CD4-positive, alpha-beta memory T cell (primary cell): ENCODE results near the gene EIF3I. TPM values are rescaled to one million over a fixed set of nuclear protein-coding genes. Genes with fewer than 3 reads are reported as not detected.
A peak's percentile ranks its signal among the peaks of the same experiment; 100 is the strongest.

Experiments used
- CTCF ChIA-PET: fragments of 350-600 bp; sonication (Branson Sonifier 250); formaldehyde crosslinking; loops from one replicate; lab custom pipeline; 2021; ENCODE audit warnings: inconsistent platforms; ENCODE audit not compliant: partially characterized antibody; lab: Charles Lee
- POLR2A ChIA-PET: fragments of 350-600 bp; sonication (Branson Sonifier 250); formaldehyde crosslinking; loops from one replicate; lab custom pipeline; 2021; ENCODE audit not compliant: partially characterized antibody; lab: Charles Lee
- DNase-seq, 5 donors: peaks; one replicate each; pipeline versions ENCODE4 v3.0.0 to v3.0.0-alpha.2; 2020 to 2022; ENCODE audit warnings: mixed read lengths in 1 of 5
- H3K27ac ChIP-seq: one replicate; pipeline ENCODE4 v1.7.0; 2013; ENCODE audit warnings: low read depth, low read length
- H3K27me3 ChIP-seq: 2 replicates; pipeline ENCODE4 v1.7.0; 2013; ENCODE audit warnings: mild to moderate bottlenecking, low read length, moderate library complexity; ENCODE audit not compliant: insufficient read depth
- H3K36me3 ChIP-seq: 2 replicates; pipeline ENCODE4 v1.7.0; 2013; ENCODE audit warnings: mild to moderate bottlenecking, low read length, moderate library complexity; ENCODE audit not compliant: insufficient read depth
- H3K4me1 ChIP-seq: 2 replicates; pipeline ENCODE4 v1.7.0; 2013; ENCODE audit warnings: mild to moderate bottlenecking, low read length, moderate library complexity; ENCODE audit not compliant: insufficient read depth
- H3K4me3 ChIP-seq, 2 donors: one replicate each; pipeline ENCODE4 v1.7.0; 2013; ENCODE audit warnings: low read length in 2 of 2, mild to moderate bottlenecking in 1 of 2
- H3K9me3 ChIP-seq, 2 donors: one replicate each; pipeline ENCODE4 v1.7.0; 2013; ENCODE audit warnings: low read length in 2 of 2, control low read depth in 1 of 2; ENCODE audit not compliant: control insufficient read depth in 1 of 2
- H3K27ac Mint-ChIP-seq, 7 donors: one replicate each; pipeline ENCODE4 v1.8.0; 2020 to 2021; ENCODE audit warnings: mixed read lengths in 7 of 7, mild to moderate bottlenecking in 6 of 7, inconsistent platforms in 3 of 7, moderate library complexity in 3 of 7
- H3K27me3 Mint-ChIP-seq, 2 donors: one replicate each; pipeline ENCODE4 v1.8.0; 2020 to 2021; ENCODE audit warnings: mixed read lengths in 2 of 2
- H3K36me3 Mint-ChIP-seq, 2 donors: one replicate each; pipeline ENCODE4 v1.8.0; 2020 to 2021; ENCODE audit warnings: mixed read lengths in 2 of 2, inconsistent platforms in 1 of 2, mild to moderate bottlenecking in 1 of 2
- H3K4me1 Mint-ChIP-seq, 4 donors: one replicate each; pipeline ENCODE4 v1.8.0; 2020 to 2021; ENCODE audit warnings: mixed read lengths in 4 of 4, mild to moderate bottlenecking in 1 of 4
- H3K4me3 Mint-ChIP-seq, 8 donors: one replicate each; pipeline ENCODE4 v1.8.0; 2020 to 2021; ENCODE audit warnings: mixed read lengths in 8 of 8, mild to moderate bottlenecking in 7 of 8, moderate library complexity in 6 of 8, inconsistent platforms in 3 of 8
- H3K9me3 Mint-ChIP-seq, 8 donors: one replicate each; pipeline ENCODE4 v1.8.0; 2020 to 2021; ENCODE audit warnings: mixed read lengths in 8 of 8, mild to moderate bottlenecking in 5 of 8, inconsistent platforms in 3 of 8, moderate library complexity in 1 of 8
- intact Hi-C: fragments of 100-400 bp; cut with micrococcal nuclease; formaldehyde crosslinking; loops from one replicate; pipeline ENCODE4 v1.15.1; 2023
- polyA plus RNA-seq, 2 donors: library from polyadenylated mRNA; unstranded; fragments of 300-500 nt; fragmentation: Illumina TruSeq; gene quantifications; one replicate each; pipeline ENCODE4 v1.2.3, GENCODE V29; 2021
- total RNA-seq, 2 experiments: library from RNA; stranded (reverse); gene quantifications; one replicate each; pipeline ENCODE4 v1.2.3, GENCODE V29; 2021

EIF3I gene
- total and polyA plus RNA-seq, 4 experiments from 2014 or later: 78.3 to 248 (median 125) TPM

GRCh38 chr1:32276032-32276782 is 54.0 kb downstream of the EIF3I start:
- Mint-ChIP-seq H3K27ac (peak overlapping the region in 5 of 7 donors; percentile 51 to 86 (median 74)), H3K9me3 (peaks cover 0 to 3% (median 0%) of the 10 kb centered on the region in 8 donors), H3K36me3 (peaks cover 46 to 84% of the 10 kb centered on the region in 2 donors), H3K27me3 (no peaks in the 10 kb centered on the region), H3K4me3 (no peak overlapping the region), H3K4me1 (peaks cover 36 to 48% (median 41%) of the 10 kb centered on the region in 4 donors)
- Histone ChIP-seq H3K4me3 (no peak overlapping the region), H3K4me1 (peaks cover 40% of the 10 kb centered on the region), H3K9me3 (no peaks in the 10 kb centered on the region), H3K36me3 (peaks cover 65% of the 10 kb centered on the region), H3K27me3 (no peaks in the 10 kb centered on the region), H3K27ac (no peak overlapping the region)
- intact Hi-C loops: no loop called here
- DNase-seq: no peak
- POLR2A ChIA-PET: interaction anchor here (1.0 to 9.8 kb wide), 4 partner anchors 15 to 96 kb away, joined by 3 to 199 read pairs (median 5); partner anchors contain the start of genes FAM167B and LCK
- CTCF ChIA-PET: no interaction called here

Other genes with a start within 250 kb of the EIF3I start
- gene KHDRBS1, start 208.5 kb upstream of the EIF3I start, total RNA-seq: 100 to 1,000 TPM; 114 to 122 TPM
- 100 to 1,000 TPM in 1 of 2 donors, 10 to 100 TPM in 1; 70.8 to 116 TPM for gene KHDRBS1, start 208.5 kb upstream of the EIF3I start, polyA plus RNA-seq
- 10 to 100 TPM; 18.4 to 19.1 TPM for gene TMEM39B, start 149.5 kb upstream of the EIF3I start, total RNA-seq
- gene TMEM39B, start 149.5 kb upstream of the EIF3I start, polyA plus RNA-seq: 1 to 10 TPM; 1.1 to 4.2 TPM
- gene KPNA6, start 114.4 kb upstream of the EIF3I start, total RNA-seq: 10 to 100 TPM; 60.3 to 62.5 TPM
- 10 to 100 TPM; 25.4 to 25.5 TPM for gene KPNA6, start 114.4 kb upstream of the EIF3I start, polyA plus RNA-seq
- 10 to 100 TPM; 42.6 to 43.4 TPM for gene TXLNA, start 42.7 kb upstream of the EIF3I start, total RNA-seq
- gene TXLNA, start 42.7 kb upstream of the EIF3I start, polyA plus RNA-seq: 10 to 100 TPM; 21.8 to 32.4 TPM
- 1 to 10 TPM; 4.2 to 5.1 TPM for gene CCDC28B, start 21.8 kb upstream of the EIF3I start, total RNA-seq
- gene CCDC28B, start 21.8 kb upstream of the EIF3I start, polyA plus RNA-seq: 1 to 10 TPM; 8.5 to 8.6 TPM
- 1 to 10 TPM; 2.7 TPM for gene IQCC, start 16.7 kb upstream of the EIF3I start, total RNA-seq
- 1 to 10 TPM in 1 of 2 donors, not detected in 1; 2.3 TPM for gene IQCC, start 16.7 kb upstream of the EIF3I start, polyA plus RNA-seq
- gene DCDC2B, start 13.3 kb upstream of the EIF3I start, total RNA-seq: not detected
- gene DCDC2B, start 13.3 kb upstream of the EIF3I start, polyA plus RNA-seq: not detected
- gene TMEM234, start 54 bp upstream of the EIF3I start, total RNA-seq: 10 to 100 TPM; 27.1 to 30.7 TPM
- gene TMEM234, start 54 bp upstream of the EIF3I start, polyA plus RNA-seq: 1 to 10 TPM; 5.1 to 6.1 TPM
- gene FAM167B, start 24.8 kb downstream of the EIF3I start, total RNA-seq: 1 to 10 TPM in 1 of 2 experiments, under 1 TPM in 1; 0.50 to 1.2 TPM
- gene FAM167B, start 24.8 kb downstream of the EIF3I start, polyA plus RNA-seq: not detected
- gene LCK, start 28.9 kb downstream of the EIF3I start, total RNA-seq: 100 to 1,000 TPM; 431 to 436 TPM
- 1,000 to 10,000 TPM in 1 of 2 donors, 100 to 1,000 TPM in 1; 779 to 1,233 TPM for gene LCK, start 28.9 kb downstream of the EIF3I start, polyA plus RNA-seq
- 100 to 1,000 TPM; 174 to 190 TPM for gene HDAC1, start 69.7 kb downstream of the EIF3I start, total RNA-seq
- 100 to 1,000 TPM; 169 to 185 TPM for gene HDAC1, start 69.7 kb downstream of the EIF3I start, polyA plus RNA-seq
- 10 to 100 TPM; 46.5 to 47.3 TPM for gene MARCKSL1, start 113.8 kb downstream of the EIF3I start, total RNA-seq
- gene MARCKSL1, start 113.8 kb downstream of the EIF3I start, polyA plus RNA-seq: 10 to 100 TPM; 74.5 to 75.9 TPM
- 10 to 100 TPM; 32.2 to 34.6 TPM for gene FAM229A, start 140.1 kb downstream of the EIF3I start, total RNA-seq
- gene FAM229A, start 140.1 kb downstream of the EIF3I start, polyA plus RNA-seq: under 1 TPM in 1 of 2 donors, not detected in 1; 0.39 TPM
- 1 to 10 TPM; 3.5 to 4.3 TPM for gene TSSK3, start 140.1 kb downstream of the EIF3I start, total RNA-seq
- under 1 TPM in 1 of 2 donors, not detected in 1; 0.73 TPM for gene TSSK3, start 140.1 kb downstream of the EIF3I start, polyA plus RNA-seq
- gene BSDC1, start 172.0 kb downstream of the EIF3I start, total RNA-seq: 100 to 1,000 TPM; 106 to 112 TPM
- gene BSDC1, start 172.0 kb downstream of the EIF3I start, polyA plus RNA-seq: 10 to 100 TPM; 29.7 to 46.3 TPM
- not detected for gene ZBTB8B, start 242.7 kb downstream of the EIF3I start, total RNA-seq
- not detected for gene ZBTB8B, start 242.7 kb downstream of the EIF3I start, polyA plus RNA-seq